OCI-LY7 (cell line): ENCODE data around the gene SAMD8.

ENCODE experiments used
- CTCF ChIP-seq: fragments of 200-600 bp; sonication (generic); conservative IDR thresholded peaks from 2 replicates; pipeline ENCODE4 v1.5.1; 2014; ENCODE audit warnings: mild to moderate bottlenecking, antibody characterized with exemption, low read length, moderate library complexity, mixed read lengths
- EZH2phosphoT487 ChIP-seq: fragments of 200-600 bp; sonication (generic); IDR thresholded peaks from 2 replicates; pipeline ENCODE4 v1.6.1; 2018; ENCODE audit warnings: low read depth, borderline replicate concordance, mild to moderate bottlenecking, mixed run types, antibody characterized with exemption, low read length, moderate library complexity, mixed read lengths

GRCh38 chr10:75079436-75080083 is 31.9 kb upstream of the SAMD8 start:
- TF ChIP-seq EZH2phosphoT487, result no peak
- no peak for TF ChIP-seq CTCF
